GM19468 (cell line): ENCODE measurements around the gene PSME1.

Source experiments
- ATAC-seq: cut with Tn5 transposase; IDR thresholded peaks from one replicate; pipeline ENCODE4 v1.9.1; 2021; ENCODE audit warnings: mild to moderate bottlenecking, moderate library complexity, moderate number of reproducible peaks; ENCODE audit not compliant: unreplicated experiment; ENCODE audit errors: extremely low read depth

Gene PSME1

GRCh38 chr14:24143511-24143910 is 7.5 kb downstream of the PSME1 start:
- ATAC-seq = no peak

GRCh38 chr14:24144451-24144850 is 8.5 kb downstream of the PSME1 start:
- ATAC-seq = no peak

- ATAC-seq = no peak
Observed at GRCh38 chr14:24145219-24145618, 9.2 kb downstream of the PSME1 start.

- ATAC-seq = no peak
Observed at GRCh38 chr14:24145690-24146452, 9.9 kb downstream of the PSME1 start.

- ATAC-seq = peak; percentile 42
Observed at GRCh38 chr14:24146453-24146977, 10.5 kb downstream of the PSME1 start, which contains the start of gene PSME2. Gene PSME2 (minus strand): TSS chr14:24146610. CDS start chr14:24146581, 29 bp downstream.

GRCh38 chr14:24146978-24147760 is 11.2 kb downstream of the PSME1 start, which contains the start of gene RNF31:
Gene RNF31 (plus strand): TSS chr14:24147498. CDS start chr14:24147699, 201 bp downstream.
- ATAC-seq = peak; percentile 85

- no peak for ATAC-seq
Observed at GRCh38 chr14:24147761-24148428, 11.9 kb downstream of the PSME1 start.

GRCh38 chr14:24149302-24149969 is 13.4 kb downstream of the PSME1 start:
- no peak for ATAC-seq

GRCh38 chr14:24150061-24150460 is 14.1 kb downstream of the PSME1 start:
- ATAC-seq = no peak

- no peak for ATAC-seq
Observed at GRCh38 chr14:24150567-24150966, 14.6 kb downstream of the PSME1 start.

- no peak for ATAC-seq
Observed at GRCh38 chr14:24150993-24151392, 15.0 kb downstream of the PSME1 start.

- ATAC-seq = no peak
Observed at GRCh38 chr14:24151404-24152080, 15.5 kb downstream of the PSME1 start.

GRCh38 chr14:24155100-24155499 is 19.1 kb downstream of the PSME1 start:
- ATAC-seq = no peak

GRCh38 chr14:24156840-24157239 is 20.8 kb downstream of the PSME1 start:
- ATAC-seq = no peak

GRCh38 chr14:24157331-24157730 is 21.3 kb downstream of the PSME1 start:
- no peak for ATAC-seq

- no peak for ATAC-seq
Observed at GRCh38 chr14:24159777-24160498, 23.9 kb downstream of the PSME1 start.

- no peak for ATAC-seq
Observed at GRCh38 chr14:24160499-24160849, 24.5 kb downstream of the PSME1 start.

GRCh38 chr14:24160850-24161804 is 25.1 kb downstream of the PSME1 start, which contains the start of gene IRF9:
Gene IRF9 (plus strand): TSS chr14:24161265. CDS start chr14:24162145, 880 bp downstream.
- peak; percentile 69 for ATAC-seq
